Measurements from ENCODE around the gene PARP15. TPM values are rescaled to one million over a fixed set of nuclear protein-coding genes. Genes with fewer than 3 reads are reported as not detected.
A peak's percentile ranks its signal among the peaks of the same experiment; 100 is the strongest.

The PARP15 gene
- total RNA-seq, 4 donors from 2014 or later: 0.39 to 2.3 (median 0.65) TPM

DNA sequence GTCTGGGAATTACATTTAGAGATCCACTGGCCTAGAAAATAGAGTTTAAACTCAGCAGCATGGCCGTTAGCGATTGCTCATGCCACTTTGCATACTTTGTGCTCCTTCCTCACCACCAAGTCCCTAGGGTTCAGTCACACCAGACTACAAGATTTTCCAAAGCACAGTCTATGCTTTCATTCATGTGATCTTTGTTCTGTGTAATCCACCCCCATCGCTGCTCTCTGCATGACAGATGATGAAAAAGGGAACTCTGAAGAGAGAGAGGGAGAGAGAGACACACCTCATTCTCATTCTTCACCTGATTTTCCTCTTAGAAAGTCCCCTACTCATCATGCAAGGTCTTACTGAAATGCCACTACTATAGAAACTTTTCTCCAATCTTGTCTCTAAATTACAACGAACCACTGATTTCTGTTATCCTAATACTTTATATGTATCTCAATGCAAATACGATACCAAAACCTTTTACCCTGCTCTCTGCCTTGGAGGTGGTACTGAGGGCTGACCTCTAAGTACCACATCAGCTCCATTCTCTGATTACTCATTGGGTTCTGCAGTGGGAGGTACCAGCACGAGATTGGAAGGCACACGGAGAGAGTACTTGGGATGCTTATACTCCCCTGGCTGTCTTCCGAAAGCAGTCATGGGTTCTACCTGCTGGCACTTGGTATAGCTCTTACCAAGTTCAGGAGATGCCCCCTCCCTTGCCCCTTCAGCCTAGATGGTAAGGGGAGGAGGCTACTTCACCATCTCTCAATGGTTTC, 1.1 kb upstream of the PARP15 start:
- Histone ChIP-seq H3K36me3 (peaks cover 11 to 33% (median 21%) of the 10 kb centered on the region in 4 donors), H3K27me3 (no peaks in the 10 kb centered on the region), H3K4me1 (peaks cover 0 to 18% (median 12%) of the 10 kb centered on the region in 4 donors), H3K27ac (replicated peaks in 1 of 4) (no peak overlapping the region), H3K9me3 (peaks cover 0 to 2% (median 0%) of the 10 kb centered on the region in 4 donors), H3K4me3 (no peak overlapping the region)
- DNase-seq (ENCODE audit: extremely low spot score): no peak
- intact Hi-C loops (cut with DNase I): no loop called here
- WGBS: 84% methylated on average over 8 of the region's 8 CpGs
- no peak for TF ChIP-seq POLR2AphosphoS5 (IDR thresholded peaks at IDR 0.05)
- TF ChIP-seq POLR2A (IDR thresholded peaks at IDR 0.05; ENCODE audit: low read depth): no peak
- TF ChIP-seq EP300 (IDR thresholded peaks at IDR 0.05): no peak
- no peak for TF ChIP-seq CTCF (IDR thresholded peaks at IDR 0.05)

GRCh38 chr3:122578069-122578740, 755 bp downstream of the PARP15 start:
- Histone ChIP-seq H3K27me3 (no peaks in the 10 kb centered on the region), H3K4me3 (peak overlapping the region; percentile 55 to 64 (median 58)), H3K9me3 (peaks cover 0 to 19% (median 7%) of the 10 kb centered on the region in 4 donors), H3K36me3 (peaks cover 0 to 14% (median 7%) of the 10 kb centered on the region in 4 donors), H3K27ac (replicated peaks in 1 of 4) (no peak overlapping the region), H3K4me1 (peaks cover 0 to 14% (median 10%) of the 10 kb centered on the region in 4 donors)
- WGBS: 56% methylated on average over 5 of the region's 5 CpGs
- no peak for DNase-seq (ENCODE audit: extremely low spot score)
- TF ChIP-seq POLR2AphosphoS5 (IDR thresholded peaks at IDR 0.05) (no peak), EP300 (IDR thresholded peaks at IDR 0.05) (no peak), POLR2A (IDR thresholded peaks at IDR 0.05; ENCODE audit: low read depth) (no peak), CTCF (IDR thresholded peaks at IDR 0.05) (no peak)
- intact Hi-C loops (cut with DNase I): no loop called here

GRCh38 chr3:122580470-122580869, 3.0 kb downstream of the PARP15 start:
- H3K4me3 ChIP-seq: no peak overlapping the region
- no peaks in the 10 kb centered on the region for H3K36me3 ChIP-seq
- 75% methylated on average over 3 of the region's 3 CpGs for WGBS
- TF ChIP-seq EP300 (IDR thresholded peaks at IDR 0.05): no peak
- no peak for TF ChIP-seq POLR2A (IDR thresholded peaks at IDR 0.05; ENCODE audit: low read depth)
- TF ChIP-seq CTCF (IDR thresholded peaks at IDR 0.05): no peak
- no peak for TF ChIP-seq POLR2AphosphoS5 (IDR thresholded peaks at IDR 0.05)
- peaks cover 0 to 12% (median 8%) of the 10 kb centered on the region in 4 donors for H3K4me1 ChIP-seq
- intact Hi-C loops (cut with DNase I): no loop called here
- no peaks in the 10 kb centered on the region for H3K27me3 ChIP-seq
- H3K27ac ChIP-seq (replicated peaks in 1 of 4): no peak overlapping the region
- DNase-seq (ENCODE audit: extremely low spot score): no peak
- peaks cover 0 to 23% (median 7%) of the 10 kb centered on the region in 4 donors for H3K9me3 ChIP-seq

- no peaks in the 10 kb centered on the region for H3K27me3 ChIP-seq
- no peak overlapping the region for H3K27ac ChIP-seq (replicated peaks in 1 of 4)
- TF ChIP-seq POLR2A (IDR thresholded peaks at IDR 0.05; ENCODE audit: low read depth) (no peak), CTCF (IDR thresholded peaks at IDR 0.05) (no peak), POLR2AphosphoS5 (IDR thresholded peaks at IDR 0.05) (no peak), EP300 (IDR thresholded peaks at IDR 0.05) (no peak)
- intact Hi-C loops (cut with DNase I): no loop called here
- 93% methylated on average over 2 of the region's 2 CpGs for WGBS
- H3K9me3 ChIP-seq: peaks cover 0 to 23% (median 7%) of the 10 kb centered on the region in 4 donors
- no peak for DNase-seq (ENCODE audit: extremely low spot score)
- H3K4me1 ChIP-seq: peaks cover 0 to 12% (median 8%) of the 10 kb centered on the region in 4 donors
- no peaks in the 10 kb centered on the region for H3K36me3 ChIP-seq
- no peak overlapping the region for H3K4me3 ChIP-seq
Measured at GRCh38 chr3:122581622-122582021, 4.2 kb downstream of the PARP15 start.

Data from esophagus muscularis mucosa (tissue), 4 donors.